Neutrophil (primary cell): Measurements from ENCODE around the gene SPDYE11.
"Not testable (repeated sequence)": the region's sequence is repeated elsewhere in the genome, so short reads cannot be mapped to it uniquely, and the experiment has no call there.

Experiments used
- H3K27ac ChIP-seq: fragments of 200-600 bp; sonication (generic); 2 replicates; pipeline ENCODE4 v1.5.1; 2016; ENCODE audit warnings: mild to moderate bottlenecking, moderate library complexity
- H3K27me3 ChIP-seq: fragments of 200-600 bp; sonication (generic); 2 replicates; pipeline ENCODE4 v1.6.0; 2016; ENCODE audit warnings: mild to moderate bottlenecking
- H3K36me3 ChIP-seq: fragments of 200-600 bp; sonication (generic); 2 replicates; pipeline ENCODE4 v1.5.1; 2017
- H3K4me1 ChIP-seq, 2 experiments: fragments of 200-600 bp in 1 of 2; sonication (generic) in 1 of 2; 1 replicate in 1 of 2; 2 replicates in 1 of 2; pipeline versions ENCODE4 v1.5.1 to v1.6.1; 2013 to 2016; ENCODE audit warnings: low read depth in 1 of 2, low read length in 1 of 2, mild to moderate bottlenecking in 1 of 2, moderate library complexity in 1 of 2; ENCODE audit not compliant: control insufficient read depth in 1 of 2, insufficient read depth in 1 of 2
- H3K4me3 ChIP-seq, 2 experiments: fragments of 200-600 bp in 1 of 2; sonication (generic) in 1 of 2; 1 replicate in 1 of 2; 2 replicates in 1 of 2; pipeline ENCODE4 v1.5.1; 2013 to 2016; ENCODE audit warnings: low read depth in 1 of 2, low read length in 1 of 2, mild to moderate bottlenecking in 1 of 2, moderate library complexity in 1 of 2
- H3K9me3 ChIP-seq: fragments of 200-600 bp; sonication (generic); 2 replicates; pipeline ENCODE4 v1.5.1; 2016
- TF ChIP-seq, protein P1 (sequence below): fragments of 200-600 bp; sonication (generic); IDR thresholded peaks from 2 replicates; pipeline ENCODE4 v1.5.1; 2016; ENCODE audit warnings: antibody characterized with exemption

The SPDYE11 gene, protein sequence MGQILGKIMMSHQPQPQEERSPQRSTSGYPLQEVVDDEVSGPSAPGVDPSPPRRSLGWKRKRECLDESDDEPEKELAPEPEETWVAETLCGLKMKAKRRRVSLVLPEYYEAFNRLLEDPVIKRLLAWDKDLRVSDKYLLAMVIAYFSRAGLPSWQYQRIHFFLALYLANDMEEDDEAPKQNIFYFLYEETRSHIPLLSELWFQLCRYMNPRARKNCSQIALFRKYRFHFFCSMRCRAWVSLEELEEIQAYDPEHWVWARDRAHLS

DNA sequence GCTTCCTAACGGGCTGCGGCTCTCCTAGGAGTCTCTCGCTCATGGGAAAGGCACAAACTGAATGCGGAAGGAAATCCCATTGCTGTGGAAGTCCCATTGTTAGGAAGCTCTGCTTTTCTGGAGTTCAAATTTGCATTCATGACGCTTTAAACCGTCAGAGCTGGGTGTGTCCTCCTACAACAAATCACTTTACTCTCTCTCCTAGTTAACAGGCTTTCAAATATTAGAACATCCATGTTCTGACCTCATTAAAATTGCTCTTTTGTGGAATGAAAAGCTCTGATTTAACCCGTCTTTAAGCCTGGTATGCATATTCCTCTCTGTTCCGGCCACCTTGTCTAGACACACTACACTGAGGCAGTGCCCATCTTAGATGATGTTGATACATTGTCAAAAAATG is at the start of gene SPDYE11:
Gene SPDYE11 (minus strand): TSS at position 101 of the 400 bp plus-strand sequence. CDS start 1,800 bp downstream, outside the sequence.
- H3K36me3 ChIP-seq, H3K27ac ChIP-seq: not testable (repeated sequence)

DNA sequence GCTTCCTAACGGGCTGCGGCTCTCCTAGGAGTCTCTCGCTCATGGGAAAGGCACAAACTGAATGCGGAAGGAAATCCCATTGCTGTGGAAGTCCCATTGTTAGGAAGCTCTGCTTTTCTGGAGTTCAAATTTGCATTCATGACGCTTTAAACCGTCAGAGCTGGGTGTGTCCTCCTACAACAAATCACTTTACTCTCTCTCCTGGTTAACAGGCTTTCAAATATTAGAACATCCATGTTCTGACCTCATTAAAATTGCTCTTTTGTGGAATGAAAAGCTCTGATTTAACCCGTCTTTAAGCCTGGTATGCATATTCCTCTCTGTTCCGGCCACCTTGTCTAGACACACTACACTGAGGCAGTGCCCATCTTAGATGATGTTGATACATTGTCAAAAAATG is 28.2 kb upstream of the SPDYE11 start, which contains the start of gene SPDYE9:
Gene SPDYE9 (minus strand): TSS at position 101 of the 400 bp plus-strand sequence. CDS start 1,800 bp downstream, outside the sequence.
- not testable (repeated sequence) for H3K36me3 ChIP-seq, H3K9me3 ChIP-seq, H3K4me1 ChIP-seq, H3K27ac ChIP-seq, H3K4me3 ChIP-seq, H3K27me3 ChIP-seq

More for the DNA sequence above, at the start of gene SPDYE11:
- H3K4me3 ChIP-seq, H3K9me3 ChIP-seq, H3K4me1 ChIP-seq, H3K27me3 ChIP-seq: not testable (repeated sequence)

DNA sequence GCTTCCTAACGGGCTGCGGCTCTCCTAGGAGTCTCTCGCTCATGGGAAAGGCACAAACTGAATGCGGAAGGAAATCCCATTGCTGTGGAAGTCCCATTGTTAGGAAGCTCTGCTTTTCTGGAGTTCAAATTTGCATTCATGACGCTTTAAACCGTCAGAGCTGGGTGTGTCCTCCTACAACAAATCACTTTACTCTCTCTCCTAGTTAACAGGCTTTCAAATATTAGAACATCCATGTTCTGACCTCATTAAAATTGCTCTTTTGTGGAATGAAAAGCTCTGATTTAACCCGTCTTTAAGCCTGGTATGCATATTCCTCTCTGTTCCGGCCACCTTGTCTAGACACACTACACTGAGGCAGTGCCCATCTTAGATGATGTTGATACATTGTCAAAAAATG is 28.0 kb downstream of the SPDYE11 start, which contains the start of gene SPDYE8:
Gene SPDYE8 (minus strand): TSS at position 101 of the 400 bp plus-strand sequence. CDS start 1,800 bp downstream, outside the sequence.
- H3K9me3 ChIP-seq, H3K27ac ChIP-seq, H3K4me1 ChIP-seq, H3K36me3 ChIP-seq, H3K27me3 ChIP-seq, H3K4me3 ChIP-seq: not testable (repeated sequence)

DNA sequence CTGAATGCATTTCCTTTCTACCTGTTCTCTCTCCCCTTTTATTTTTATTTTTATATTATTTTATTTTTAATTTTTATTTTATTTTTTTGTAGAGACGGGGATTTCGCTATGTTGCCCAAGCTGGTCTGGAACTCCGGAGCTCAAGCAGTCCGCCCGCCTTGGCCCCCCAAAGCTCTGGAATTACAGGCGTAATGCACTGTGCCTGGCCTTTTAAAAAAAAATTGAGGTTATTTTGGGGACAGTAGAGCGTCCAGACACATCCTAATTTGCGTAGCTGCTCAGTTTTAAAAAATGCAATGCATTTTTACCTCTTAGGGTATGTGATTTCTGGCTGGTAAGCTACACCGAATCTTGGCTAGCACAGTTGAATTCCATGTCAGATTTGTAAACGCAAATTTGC is 51.2 kb downstream of the SPDYE11 start:
- peak overlapping the region in 1 of 2 experiments; percentile 89 for H3K4me3 ChIP-seq
- H3K9me3 ChIP-seq, H3K27me3 ChIP-seq, H3K36me3 ChIP-seq: not testable (repeated sequence)
- H3K27ac ChIP-seq = peak overlapping the region; percentile 57
- H3K4me1 ChIP-seq = peaks cover 9 to 11% of the 10 kb centered on the region in 2 experiments

DNA sequence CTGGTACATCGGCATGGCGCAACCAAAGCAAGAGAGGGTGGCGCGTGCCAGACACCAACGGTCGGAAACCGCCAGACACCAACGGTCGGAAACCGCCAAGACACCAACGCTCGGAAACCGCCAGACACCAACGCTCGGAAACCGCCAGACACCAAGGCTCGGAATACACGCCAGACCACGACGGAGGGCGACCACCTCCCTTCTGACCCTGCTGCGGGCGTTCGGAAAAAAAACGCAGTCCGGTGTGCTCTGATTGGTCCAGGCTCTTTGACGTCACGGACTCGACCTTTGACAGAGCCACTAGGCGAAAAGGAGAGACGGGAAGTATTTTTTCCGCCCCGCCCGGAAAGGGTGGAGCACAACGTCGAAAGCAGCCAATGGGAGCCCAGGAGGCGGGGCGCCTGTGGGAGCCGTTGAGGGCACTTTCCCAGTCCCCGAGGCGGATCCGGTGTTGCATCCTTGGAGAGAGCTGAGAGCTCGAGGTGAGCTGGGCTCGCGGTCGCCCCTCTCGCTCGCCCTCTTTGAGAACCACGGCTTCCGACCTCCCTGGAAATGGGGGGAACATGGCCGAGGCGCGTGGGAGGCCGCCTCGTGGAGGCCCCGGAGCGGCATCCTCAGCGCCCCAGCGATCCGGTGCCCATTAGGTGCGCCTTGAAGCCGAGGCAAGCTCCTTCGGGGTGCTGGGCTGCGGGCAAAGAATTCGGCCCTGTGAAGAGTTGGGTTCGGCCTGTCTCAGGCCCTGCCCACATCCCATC is 51.8 kb downstream of the SPDYE11 start:
- peak overlapping the region; percentile 82 for H3K27ac ChIP-seq
- TF ChIP-seq, protein P1, sequence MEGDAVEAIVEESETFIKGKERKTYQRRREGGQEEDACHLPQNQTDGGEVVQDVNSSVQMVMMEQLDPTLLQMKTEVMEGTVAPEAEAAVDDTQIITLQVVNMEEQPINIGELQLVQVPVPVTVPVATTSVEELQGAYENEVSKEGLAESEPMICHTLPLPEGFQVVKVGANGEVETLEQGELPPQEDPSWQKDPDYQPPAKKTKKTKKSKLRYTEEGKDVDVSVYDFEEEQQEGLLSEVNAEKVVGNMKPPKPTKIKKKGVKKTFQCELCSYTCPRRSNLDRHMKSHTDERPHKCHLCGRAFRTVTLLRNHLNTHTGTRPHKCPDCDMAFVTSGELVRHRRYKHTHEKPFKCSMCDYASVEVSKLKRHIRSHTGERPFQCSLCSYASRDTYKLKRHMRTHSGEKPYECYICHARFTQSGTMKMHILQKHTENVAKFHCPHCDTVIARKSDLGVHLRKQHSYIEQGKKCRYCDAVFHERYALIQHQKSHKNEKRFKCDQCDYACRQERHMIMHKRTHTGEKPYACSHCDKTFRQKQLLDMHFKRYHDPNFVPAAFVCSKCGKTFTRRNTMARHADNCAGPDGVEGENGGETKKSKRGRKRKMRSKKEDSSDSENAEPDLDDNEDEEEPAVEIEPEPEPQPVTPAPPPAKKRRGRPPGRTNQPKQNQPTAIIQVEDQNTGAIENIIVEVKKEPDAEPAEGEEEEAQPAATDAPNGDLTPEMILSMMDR = peak; percentile 19
- not testable (repeated sequence) for H3K9me3 ChIP-seq, H3K27me3 ChIP-seq, H3K36me3 ChIP-seq
- H3K4me3 ChIP-seq = peak overlapping the region; percentile 66 to 89
- peaks cover 9 to 11% of the 10 kb centered on the region in 2 experiments for H3K4me1 ChIP-seq

DNA sequence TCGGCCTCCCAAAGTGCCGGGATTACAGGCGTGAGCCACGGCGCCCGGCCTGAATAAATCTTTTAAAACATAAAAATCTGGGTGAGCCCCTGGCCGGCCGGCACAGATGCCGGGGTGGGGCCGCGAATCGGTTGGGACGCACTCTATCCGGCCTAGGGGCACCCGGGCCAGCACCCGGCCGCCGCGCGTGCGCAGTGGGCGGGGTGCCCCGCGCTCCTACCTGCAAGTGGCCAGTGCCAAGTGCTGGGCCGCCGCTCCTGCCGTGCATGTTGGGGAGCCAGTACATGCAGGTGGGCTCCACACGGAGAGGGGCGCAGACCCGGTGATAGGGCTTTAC is 52.4 kb downstream of the SPDYE11 start:
- H3K4me3 ChIP-seq = peak overlapping the region; percentile 66 to 89
- H3K27ac ChIP-seq = peak overlapping the region; percentile 82
- peaks cover 9 to 11% of the 10 kb centered on the region in 2 experiments for H3K4me1 ChIP-seq
- H3K36me3 ChIP-seq, H3K9me3 ChIP-seq, H3K27me3 ChIP-seq: not testable (repeated sequence)

DNA sequence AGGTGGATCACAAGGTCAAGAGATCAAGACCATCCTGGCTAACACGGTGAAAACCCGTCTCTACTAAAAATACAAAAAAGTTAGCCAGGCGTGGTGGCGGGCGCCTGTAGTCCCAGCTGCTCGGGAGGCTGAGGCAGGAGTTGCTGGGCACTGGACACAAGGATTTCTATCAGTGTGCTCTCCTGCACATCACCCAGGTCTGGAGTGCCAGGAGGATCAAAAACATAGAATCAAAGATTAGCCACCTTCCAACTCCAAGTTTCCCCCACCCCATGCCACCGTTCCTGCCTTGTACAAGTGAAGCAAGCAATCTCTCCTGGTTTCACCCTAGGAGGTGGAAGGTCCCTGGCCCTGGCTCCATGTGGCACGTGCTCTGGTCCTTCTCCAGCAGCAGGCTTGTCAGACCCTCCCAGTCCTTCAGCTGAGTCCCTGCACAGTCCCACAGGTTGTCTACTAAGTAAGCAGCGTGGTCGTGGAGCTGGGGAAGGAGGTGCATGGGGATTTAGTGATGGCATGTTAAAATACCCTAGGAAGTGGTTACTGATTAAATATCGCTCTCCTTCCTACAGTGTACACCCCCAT is 59.7 kb downstream of the SPDYE11 start:
- H3K9me3 ChIP-seq, H3K27ac ChIP-seq, H3K4me1 ChIP-seq, H3K4me3 ChIP-seq, H3K36me3 ChIP-seq, H3K27me3 ChIP-seq: not testable (repeated sequence)
